OCI-LY7 (cell line): ENCODE measurements around the gene DLGAP1. TPM values are rescaled to one million over a fixed set of nuclear protein-coding genes. Genes with fewer than 3 reads are reported as not detected.

Experiments
- BruUV-seq: library from RNA; stranded (reverse); fragments of 400-500 nt; replicated peaks from 2 replicates; lab custom pipeline; 2021; lab: Mats Ljungman, UMichigan
- CTCF ChIA-PET: fragments of 300-600 bp; sonication (Branson Sonifier 250); formaldehyde crosslinking; loops from one replicate; lab custom pipeline; 2022; ENCODE audit warnings: antibody characterized with exemption; ENCODE audit not compliant: unreplicated experiment; lab: Charles Lee
- POLR2A ChIA-PET: fragments of 300-600 bp; sonication (Branson Sonifier 250); formaldehyde crosslinking; loops from one replicate; lab custom pipeline; 2022; ENCODE audit warnings: antibody characterized with exemption; lab: Charles Lee
- DNase-seq: peaks from one replicate; pipeline ENCODE4 v3.0.0-alpha.2; 2015; ENCODE audit warnings: low spot score
- H2AFZ ChIP-seq: fragments of 200-600 bp; sonication (generic), shearing (Covaris generic); 2 replicates; pipeline ENCODE4 v1.6.1; 2014; ENCODE audit warnings: mild to moderate bottlenecking, antibody characterized with exemption, low read length, moderate library complexity
- H3K27ac ChIP-seq: fragments of 200-600 bp; sonication (generic); 2 replicates; pipeline ENCODE4 v1.5.1; 2014; ENCODE audit warnings: mixed run types, low read depth, mild to moderate bottlenecking, moderate library complexity, low read length, inconsistent platforms; ENCODE audit not compliant: poor library complexity, severe bottlenecking
- H3K36me3 ChIP-seq: fragments of 200-600 bp; sonication (generic); 2 replicates; pipeline ENCODE4 v1.6.1; 2014; ENCODE audit warnings: mild to moderate bottlenecking, antibody characterized with exemption, low read length, moderate library complexity, mixed read lengths; ENCODE audit not compliant: insufficient read depth
- H3K4me1 ChIP-seq: fragments of 200-600 bp; sonication (generic); 2 replicates; pipeline ENCODE4 v1.5.1; 2014; ENCODE audit warnings: mild to moderate bottlenecking, low read length; ENCODE audit not compliant: insufficient read depth, poor library complexity, severe bottlenecking
- H3K4me2 ChIP-seq: fragments of 200-600 bp; sonication (generic); 2 replicates; pipeline ENCODE4 v1.6.1; 2014; ENCODE audit warnings: mild to moderate bottlenecking, low read length
- H3K4me3 ChIP-seq: fragments of 200-600 bp; sonication (generic); 2 replicates; pipeline ENCODE4 v1.5.1; 2014; ENCODE audit warnings: mild to moderate bottlenecking, low read depth, low read length; ENCODE audit not compliant: poor library complexity, severe bottlenecking
- H3K79me2 ChIP-seq: fragments of 200-600 bp; sonication (generic); 2 replicates; pipeline ENCODE4 v1.6.1; 2016; ENCODE audit warnings: low read depth, mild to moderate bottlenecking, low read length, moderate library complexity, mixed read lengths; ENCODE audit not compliant: insufficient read depth
- H3K9me2 ChIP-seq: fragments of 200-600 bp; sonication (generic); 2 replicates; pipeline ENCODE4 v1.6.1; 2016; ENCODE audit warnings: mild to moderate bottlenecking, low read length, mixed read lengths; ENCODE audit not compliant: insufficient read depth
- H3K9me3 ChIP-seq: fragments of 200-600 bp; sonication (generic); 2 replicates; pipeline ENCODE4 v1.6.1; 2014; ENCODE audit warnings: mild to moderate bottlenecking, mixed run types, low read length, mixed read lengths
- H4K20me1 ChIP-seq: fragments of 200-600 bp; sonication (generic); 2 replicates; pipeline ENCODE4 v1.6.1; 2014; ENCODE audit warnings: mild to moderate bottlenecking, antibody characterized with exemption, low read length, moderate library complexity, mixed read lengths; ENCODE audit not compliant: insufficient read depth
- EZH2phosphoT487 ChIP-seq: fragments of 200-600 bp; sonication (generic); IDR thresholded peaks from 2 replicates; pipeline ENCODE4 v1.6.1; 2018; ENCODE audit warnings: low read depth, borderline replicate concordance, mild to moderate bottlenecking, mixed run types, antibody characterized with exemption, low read length, moderate library complexity, mixed read lengths
- intact Hi-C: fragments of 100-400 bp; cut with micrococcal nuclease; formaldehyde crosslinking; loops from one replicate; pipeline ENCODE4 v1.10.0; 2022; ENCODE audit not compliant: unreplicated experiment
- total RNA-seq, 2 experiments: library from RNA; depleted of rRNA in 1 of 2; stranded (reverse); fragments of >200 nt in 1 of 2; shearing (Covaris generic) in 1 of 2; gene quantifications; 2 replicates each; pipeline ENCODE4 v1.2.3, GENCODE V29; 2014 to 2022
- TF ChIP-seq, protein P1 (sequence below): fragments of 200-600 bp; sonication (generic); conservative IDR thresholded peaks from 2 replicates; pipeline ENCODE4 v1.5.1; 2014; ENCODE audit warnings: mild to moderate bottlenecking, antibody characterized with exemption, low read length, moderate library complexity, mixed read lengths

Gene DLGAP1
- total RNA-seq, 2 experiments from 2014 or later: 0.22 TPM; not detected in 1

DNA sequence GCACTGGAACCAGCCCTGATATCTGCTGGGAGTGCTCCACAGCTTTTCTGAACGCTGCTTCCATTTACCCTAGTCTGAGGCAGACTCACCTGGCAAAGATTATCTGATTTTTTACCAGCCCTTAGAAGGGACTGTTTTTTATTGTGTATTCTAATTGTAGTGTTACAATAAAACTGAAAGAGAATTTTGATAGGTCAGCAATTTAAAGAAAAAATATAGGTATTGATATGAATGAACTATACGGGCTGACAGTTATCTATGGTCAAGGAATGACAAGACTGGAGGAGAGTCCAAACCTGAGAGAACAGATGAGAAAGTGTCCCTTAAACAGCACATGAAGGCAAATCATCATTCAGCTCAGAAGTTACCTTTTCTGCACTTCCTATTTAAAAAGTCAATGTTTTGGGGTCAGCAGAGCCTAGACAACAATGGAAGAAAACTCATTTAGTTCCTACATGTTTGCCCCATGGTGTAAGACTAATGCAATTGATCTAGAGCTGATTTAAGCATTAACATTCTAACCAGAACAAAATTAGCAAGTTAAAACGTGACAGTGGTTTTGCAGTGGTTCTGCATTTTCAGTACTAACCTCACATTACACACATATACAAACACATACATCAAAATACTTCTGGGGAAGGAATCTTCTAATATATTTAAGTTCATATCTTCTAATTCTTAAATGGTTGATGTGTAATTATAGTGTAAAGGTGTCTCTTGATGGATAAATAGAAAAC is 504.3 kb downstream of the DLGAP1 start:
- no peak overlapping the region for H3K4me3 ChIP-seq
- H3K36me3 ChIP-seq: no peaks in the 10 kb centered on the region
- no peak overlapping the region for H3K27ac ChIP-seq
- H3K9me2 ChIP-seq: no peaks in the 10 kb centered on the region
- ChIA-PET CTCF (no interaction called here), POLR2A (interaction anchor here (0.5 to 2.0 kb wide), 3 partner anchors 14 to 125 kb away, joined by 3 to 5 read pairs (median 4); no protein-coding TSS in a partner anchor)
- H3K9me3 ChIP-seq: no peaks in the 10 kb centered on the region
- no peak overlapping the region for H3K4me2 ChIP-seq
- no peaks in the 10 kb centered on the region for H3K4me1 ChIP-seq
- no peaks in the 10 kb centered on the region for H3K79me2 ChIP-seq
- no peak for DNase-seq
- H4K20me1 ChIP-seq: no peaks in the 10 kb centered on the region
- intact Hi-C loops: no loop called here
- H2AFZ ChIP-seq: no peak overlapping the region
- BruUV-seq: no TSS peak
- TF ChIP-seq, protein P1, sequence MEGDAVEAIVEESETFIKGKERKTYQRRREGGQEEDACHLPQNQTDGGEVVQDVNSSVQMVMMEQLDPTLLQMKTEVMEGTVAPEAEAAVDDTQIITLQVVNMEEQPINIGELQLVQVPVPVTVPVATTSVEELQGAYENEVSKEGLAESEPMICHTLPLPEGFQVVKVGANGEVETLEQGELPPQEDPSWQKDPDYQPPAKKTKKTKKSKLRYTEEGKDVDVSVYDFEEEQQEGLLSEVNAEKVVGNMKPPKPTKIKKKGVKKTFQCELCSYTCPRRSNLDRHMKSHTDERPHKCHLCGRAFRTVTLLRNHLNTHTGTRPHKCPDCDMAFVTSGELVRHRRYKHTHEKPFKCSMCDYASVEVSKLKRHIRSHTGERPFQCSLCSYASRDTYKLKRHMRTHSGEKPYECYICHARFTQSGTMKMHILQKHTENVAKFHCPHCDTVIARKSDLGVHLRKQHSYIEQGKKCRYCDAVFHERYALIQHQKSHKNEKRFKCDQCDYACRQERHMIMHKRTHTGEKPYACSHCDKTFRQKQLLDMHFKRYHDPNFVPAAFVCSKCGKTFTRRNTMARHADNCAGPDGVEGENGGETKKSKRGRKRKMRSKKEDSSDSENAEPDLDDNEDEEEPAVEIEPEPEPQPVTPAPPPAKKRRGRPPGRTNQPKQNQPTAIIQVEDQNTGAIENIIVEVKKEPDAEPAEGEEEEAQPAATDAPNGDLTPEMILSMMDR: no peak
- TF ChIP-seq EZH2phosphoT487: no peak

DNA sequence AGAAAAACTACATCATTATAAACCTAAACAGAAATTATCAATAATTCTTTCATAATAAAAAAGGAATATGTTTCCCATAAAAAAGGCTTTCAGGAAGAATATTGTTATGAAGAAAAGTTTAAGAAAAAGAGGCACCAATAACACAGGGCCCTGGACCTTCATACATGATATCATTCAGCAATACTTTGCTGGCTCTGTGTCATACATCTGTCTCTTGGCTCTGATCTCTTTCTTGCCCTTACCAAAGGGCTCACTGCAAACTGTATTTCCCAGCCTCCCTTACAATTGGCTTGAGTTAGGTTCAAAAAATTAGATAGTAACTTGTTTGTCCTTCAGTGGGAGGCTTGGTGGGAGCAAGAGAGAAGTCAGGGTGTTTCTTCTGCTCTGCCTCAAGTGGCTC is 506.1 kb downstream of the DLGAP1 start:
- TF ChIP-seq, protein P1: no peak
- no peak for TF ChIP-seq EZH2phosphoT487
- no peak overlapping the region for H3K4me3 ChIP-seq
- ChIA-PET POLR2A (interaction anchor here (0.6 to 1.3 kb wide), 4 partner anchors 13 to 102 kb away, joined by 3 to 4 read pairs (median 3); no protein-coding TSS in a partner anchor), CTCF (no interaction called here)
- H4K20me1 ChIP-seq: no peaks in the 10 kb centered on the region
- H2AFZ ChIP-seq: no peak overlapping the region
- H3K4me1 ChIP-seq: no peaks in the 10 kb centered on the region
- H3K79me2 ChIP-seq: no peaks in the 10 kb centered on the region
- intact Hi-C loops: no loop called here
- H3K9me3 ChIP-seq: no peaks in the 10 kb centered on the region
- no TSS peak for BruUV-seq
- no peaks in the 10 kb centered on the region for H3K36me3 ChIP-seq
- no peak for DNase-seq
- H3K9me2 ChIP-seq: no peaks in the 10 kb centered on the region
- H3K27ac ChIP-seq: no peak overlapping the region
- H3K4me2 ChIP-seq: no peak overlapping the region

DNA sequence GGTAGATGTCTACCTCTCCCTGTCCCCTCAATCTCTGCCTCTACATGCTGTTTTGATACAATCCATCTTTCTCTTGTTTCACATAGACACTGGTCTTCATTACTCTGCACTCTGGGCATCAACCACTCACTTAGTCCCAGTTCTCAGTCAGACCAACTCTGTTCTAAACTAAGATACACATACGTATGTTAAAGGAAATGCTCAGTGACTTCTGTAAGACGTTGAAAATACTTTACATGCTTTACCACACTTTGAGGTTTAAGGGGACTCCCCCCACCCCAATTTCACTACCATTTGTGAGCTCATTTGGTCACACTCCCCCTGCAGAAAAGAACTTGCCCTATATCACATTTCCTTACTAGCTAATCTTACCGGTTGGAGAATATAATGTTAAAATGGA is 507.7 kb downstream of the DLGAP1 start:
- Histone ChIP-seq H3K9me2 (no peaks in the 10 kb centered on the region), H3K4me3 (no peak overlapping the region), H3K4me1 (no peaks in the 10 kb centered on the region), H3K79me2 (no peaks in the 10 kb centered on the region), H2AFZ (0 out of 2 replicates have a peak overlapping the region, but pooled peaks have one; percentile 28), H4K20me1 (no peaks in the 10 kb centered on the region), H3K36me3 (no peaks in the 10 kb centered on the region), H3K27ac (no peak overlapping the region), H3K9me3 (no peaks in the 10 kb centered on the region), H3K4me2 (no peak overlapping the region)
- CTCF ChIA-PET: interaction anchor here (1.1 kb wide), 1 partner anchor 47 kb away, joined by 3 read pairs; no protein-coding TSS in a partner anchor
- no TSS peak for BruUV-seq
- intact Hi-C loops: no loop called here
- no peak for DNase-seq
- TF ChIP-seq, protein P1: no peak
- TF ChIP-seq EZH2phosphoT487: no peak
- POLR2A ChIA-PET: interaction anchor here (0.9 to 1.6 kb wide), 3 partner anchors 12 to 32 kb away, joined by 3 to 6 read pairs (median 4); no protein-coding TSS in a partner anchor
